HG03378 (cell line): Measurements from ENCODE around the gene SPAAR.
"Not testable (repeated sequence)": the region's sequence is repeated elsewhere in the genome, so short reads cannot be mapped to it uniquely, and the experiment has no call there.

Experiments used
- ATAC-seq: cut with Tn5 transposase; IDR thresholded peaks from one replicate; pipeline ENCODE4 v1.9.1; 2021; ENCODE audit warnings: mild to moderate bottlenecking, moderate library complexity; ENCODE audit not compliant: unreplicated experiment

The SPAAR gene

GRCh38 chr9:35920051-35920620 lies 10.8 kb downstream of the SPAAR start:
- no peak for ATAC-seq

DNA sequence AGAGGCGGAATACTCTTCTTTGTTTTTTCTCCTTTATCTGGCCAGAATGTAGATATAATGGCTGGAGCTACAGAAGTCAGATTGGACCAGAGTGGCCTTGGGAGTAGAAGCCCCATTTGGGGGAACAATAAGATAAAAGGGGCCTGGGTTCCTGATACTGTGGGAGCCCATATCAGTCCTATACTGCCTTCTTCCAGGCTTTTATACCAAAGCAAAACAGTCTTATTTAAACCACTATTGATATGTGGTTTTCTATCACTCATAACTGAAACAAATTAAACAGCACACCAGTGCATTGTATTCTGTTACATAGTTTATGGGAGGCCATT lies 14.3 kb downstream of the SPAAR start:
- ATAC-seq, result no peak

- no peak for ATAC-seq
Observed at GRCh38 chr9:35923927-35924763, 14.9 kb downstream of the SPAAR start.

GRCh38 chr9:35928591-35929452 lies 19.5 kb downstream of the SPAAR start:
- no peak for ATAC-seq

DNA sequence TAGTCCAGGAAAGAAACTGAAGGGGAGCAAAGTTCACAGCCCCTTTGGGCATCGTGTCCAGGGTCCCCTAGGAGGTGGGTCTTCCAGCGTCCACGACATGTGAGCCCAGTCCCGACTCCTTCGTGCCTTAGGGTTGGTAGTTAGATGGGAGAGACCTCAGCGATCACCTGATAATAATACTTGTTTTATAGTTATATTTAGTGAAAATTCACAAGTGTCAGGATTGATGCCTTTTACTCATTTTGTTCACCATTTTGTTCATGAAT lies 20.1 kb downstream of the SPAAR start:
- ATAC-seq, result no peak

DNA sequence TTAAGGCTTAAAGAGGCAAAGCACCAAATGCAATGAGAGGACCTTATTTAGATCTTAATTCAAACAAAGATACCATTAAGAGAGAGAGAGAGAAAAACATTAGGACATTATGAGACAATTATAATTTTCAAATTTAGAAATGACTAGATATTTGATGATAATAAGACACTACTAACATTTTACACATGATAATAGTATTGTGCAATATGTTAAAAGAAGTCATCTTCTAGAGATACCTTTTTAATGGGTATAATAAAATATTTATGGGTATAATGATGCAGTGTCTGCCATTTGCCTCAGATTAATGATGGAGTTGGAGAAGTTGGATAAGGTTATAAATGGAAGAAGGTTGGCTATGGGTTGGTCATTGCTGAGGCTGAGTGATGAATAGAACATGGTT lies 21.2 kb downstream of the SPAAR start:
- no peak for ATAC-seq

- no peak for ATAC-seq
Observed at GRCh38 chr9:35930989-35931388, 21.7 kb downstream of the SPAAR start.

- ATAC-seq, result no peak
Observed at GRCh38 chr9:35932735-35933134, 23.4 kb downstream of the SPAAR start.

DNA sequence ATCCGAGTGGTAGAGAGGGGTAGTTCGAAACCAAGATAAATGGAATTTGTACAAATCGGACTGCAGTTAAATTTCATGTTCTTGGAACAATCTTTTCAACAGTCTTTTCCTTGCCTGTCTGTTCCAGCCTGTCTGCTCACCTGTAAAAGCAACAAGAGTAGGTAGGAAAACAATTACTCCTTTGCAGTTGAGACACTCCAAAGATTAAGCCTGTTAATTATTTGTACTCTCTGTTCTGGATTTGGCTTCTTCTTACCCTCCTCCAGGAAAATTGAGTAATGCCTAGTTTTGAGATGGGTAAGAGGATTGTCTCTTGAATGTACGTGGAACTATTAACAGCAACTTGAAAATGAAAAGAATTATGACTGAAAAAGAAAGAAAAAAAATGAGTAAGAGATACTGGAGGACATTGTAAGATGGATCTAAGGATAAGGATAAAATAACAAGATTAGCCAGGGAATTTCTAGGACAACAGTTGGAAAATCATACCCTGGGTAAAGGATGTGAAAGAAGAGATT lies 24.3 kb downstream of the SPAAR start:
- ATAC-seq, result no peak

DNA sequence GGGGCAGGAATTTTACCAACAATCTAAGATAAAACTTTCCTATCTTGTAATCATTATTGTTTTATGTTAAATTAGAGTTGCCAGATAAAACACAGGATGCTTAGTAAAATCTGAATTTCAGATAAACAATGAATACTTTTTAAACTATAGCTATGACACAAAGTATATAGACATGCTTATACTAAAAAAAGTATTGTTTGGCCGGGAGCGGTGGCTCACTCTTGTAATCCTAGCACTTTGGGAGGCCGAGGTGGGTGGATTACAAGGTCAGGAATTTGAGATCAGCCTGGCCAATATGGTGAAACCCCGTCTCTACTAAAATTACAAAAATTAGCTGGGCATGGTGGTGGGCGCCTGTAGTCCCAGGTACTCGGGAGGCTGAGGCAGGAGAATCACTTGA lies 24.8 kb downstream of the SPAAR start:
- ATAC-seq, result not testable (repeated sequence)

- no peak for ATAC-seq
Observed at GRCh38 chr9:35935261-35935660, 26.0 kb downstream of the SPAAR start.

DNA sequence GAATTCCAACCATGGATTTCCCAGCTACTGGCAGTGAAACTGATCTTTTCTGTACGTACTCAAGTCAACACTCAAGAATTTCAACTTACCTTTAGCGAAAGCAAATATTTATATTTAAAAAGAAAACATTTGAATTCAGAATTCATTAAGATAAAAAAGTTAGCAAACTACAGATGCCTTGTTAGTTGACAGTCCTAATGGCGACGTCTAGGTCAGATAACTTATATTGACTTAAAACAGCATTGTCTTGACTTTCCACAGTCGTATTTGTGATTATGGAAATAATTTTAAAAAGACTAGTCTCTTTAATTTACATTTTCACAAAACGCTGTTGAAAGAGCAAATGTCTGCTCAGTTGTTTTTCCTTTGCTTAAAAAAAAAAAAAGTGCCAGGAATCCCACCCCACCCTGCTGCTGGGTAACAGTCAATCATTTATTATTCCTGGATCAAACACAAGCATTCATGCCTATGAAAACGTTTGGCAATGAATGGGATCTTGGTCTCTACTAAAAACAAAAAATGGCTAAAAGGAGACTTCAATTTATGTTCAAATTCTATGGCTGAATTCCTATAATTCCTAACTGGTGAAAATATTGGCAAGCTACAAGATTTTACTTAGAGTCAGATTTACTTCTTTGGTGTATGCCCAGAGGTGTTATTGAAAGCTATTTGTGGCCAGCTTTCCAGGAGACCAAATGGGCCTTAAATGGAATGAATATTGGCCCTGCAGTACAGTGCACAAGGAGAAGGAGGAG lies 26.6 kb downstream of the SPAAR start:
- ATAC-seq, result no peak

- no peak for ATAC-seq
Observed at GRCh38 chr9:35937227-35937626, 27.9 kb downstream of the SPAAR start.

DNA sequence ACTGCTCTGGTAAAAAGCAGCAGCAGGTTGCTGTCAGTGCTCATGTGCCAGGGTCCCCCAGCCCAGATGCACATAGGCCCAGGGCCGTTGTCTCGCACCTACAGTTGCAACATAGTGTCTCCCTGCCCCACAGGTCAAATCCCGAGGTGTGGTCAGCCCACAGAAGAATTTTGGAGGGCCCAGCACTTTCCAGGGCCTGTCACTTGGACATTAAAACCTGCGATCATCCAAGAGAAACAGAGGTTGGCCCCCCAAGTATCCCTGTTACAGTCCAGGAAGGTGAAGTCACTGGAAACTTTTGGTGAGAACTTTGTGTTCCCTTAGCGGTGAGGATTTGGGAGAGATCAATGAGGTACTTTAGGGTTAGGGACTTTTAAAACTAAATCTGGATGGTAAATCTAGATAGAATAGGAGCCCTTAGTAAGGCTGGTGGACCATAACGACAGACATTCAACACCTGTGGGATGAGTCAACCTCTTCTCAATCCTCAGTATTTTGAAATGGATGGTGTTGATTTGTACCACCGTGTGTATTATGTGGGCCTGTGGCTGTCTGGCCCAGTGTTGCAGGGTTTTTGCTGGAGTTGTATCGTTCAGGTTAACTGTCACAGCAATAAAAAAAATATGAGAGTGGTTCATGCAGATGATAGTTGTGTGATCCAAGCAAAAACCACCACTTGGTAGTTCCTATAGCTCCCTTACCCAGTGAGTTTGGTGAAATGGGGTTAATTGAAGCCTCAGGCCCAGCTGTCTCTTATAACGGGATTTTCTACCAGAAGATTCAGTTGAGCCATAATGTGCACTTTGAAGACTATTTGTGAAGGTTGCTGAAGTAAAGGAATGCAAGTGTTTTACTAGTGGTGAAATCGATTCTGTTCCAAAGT lies 29.4 kb downstream of the SPAAR start:
- ATAC-seq, result no peak

GRCh38 chr9:35939679-35940250 lies 30.5 kb downstream of the SPAAR start:
- no peak for ATAC-seq

DNA sequence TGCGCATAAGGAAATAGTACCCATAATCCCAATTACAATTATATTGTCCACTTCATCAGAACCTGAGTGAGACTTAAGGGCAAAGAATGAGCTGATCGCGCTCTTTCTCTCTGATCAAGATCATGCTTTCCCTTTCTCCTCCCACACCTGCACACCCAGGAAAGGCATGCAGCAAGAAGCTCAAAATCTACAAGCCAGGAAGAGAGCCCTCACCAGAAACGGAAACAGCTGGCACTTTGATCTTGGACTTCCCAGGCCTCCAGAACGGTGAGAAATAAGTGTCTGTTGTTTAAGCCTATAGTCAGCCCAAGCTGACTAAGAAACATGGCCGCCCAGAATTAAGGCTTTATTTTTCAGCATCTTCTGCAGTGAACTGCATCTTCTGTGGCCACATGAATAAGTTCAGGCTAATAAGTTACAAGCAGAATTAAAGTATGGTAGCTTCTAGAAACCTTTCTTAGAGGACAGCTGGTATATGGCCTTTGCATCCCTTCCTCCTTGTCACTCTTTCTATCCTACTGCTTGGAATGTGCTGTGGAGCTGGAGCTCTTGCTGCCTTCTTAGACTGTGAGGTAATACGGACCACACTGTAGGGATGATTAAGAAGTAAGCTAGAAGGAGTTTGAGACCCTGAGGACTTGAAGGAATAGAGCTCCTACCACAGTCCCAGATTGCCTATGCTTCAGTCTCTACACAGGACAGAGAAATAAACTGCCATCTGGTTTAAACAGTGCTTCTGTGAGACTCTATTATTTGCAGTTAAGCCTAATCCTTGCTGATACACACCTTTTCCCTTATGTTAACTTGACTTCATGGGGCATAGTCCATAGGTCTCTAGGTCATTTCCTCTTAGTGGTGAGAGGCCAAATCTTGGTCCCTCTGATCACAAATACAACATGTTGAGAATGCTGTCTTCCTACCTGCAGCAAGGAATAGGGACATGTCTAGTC lies 31.4 kb downstream of the SPAAR start:
- no peak for ATAC-seq

- ATAC-seq, result no peak
Observed at GRCh38 chr9:35942286-35942685, 33.0 kb downstream of the SPAAR start.

- no peak for ATAC-seq
Observed at GRCh38 chr9:35944173-35944572, 34.9 kb downstream of the SPAAR start.

GRCh38 chr9:35944841-35945240 lies 35.6 kb downstream of the SPAAR start:
- ATAC-seq, result no peak
